LoVo (cell line): ENCODE measurements around the gene LRSAM1.

Experiments
- DNase-seq: peaks from one replicate; pipeline ENCODE4 v3.0.0-alpha.2; 2016; ENCODE audit warnings: low spot score

The LRSAM1 gene

DNA sequence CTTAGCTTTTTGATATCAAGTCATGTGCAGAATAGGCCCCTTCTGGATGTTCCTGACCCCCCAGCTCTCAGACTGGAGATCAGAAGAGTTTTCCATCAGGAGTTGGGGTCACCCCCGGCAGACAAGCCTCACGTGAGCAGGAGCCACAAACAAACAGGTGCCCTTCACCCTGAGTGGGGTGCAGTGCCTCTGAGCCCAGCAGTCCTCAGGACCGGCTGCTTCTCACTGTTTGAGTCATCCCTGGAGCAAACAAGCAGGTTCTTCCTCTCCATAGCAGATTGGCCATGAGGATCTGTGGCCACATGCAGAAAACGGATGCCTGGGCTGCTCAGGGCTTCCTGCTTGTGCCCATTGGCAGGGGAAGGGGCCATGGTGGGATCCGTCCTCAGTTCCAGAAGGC, 47.0 kb downstream of the LRSAM1 start:
- no peak for DNase-seq

DNA sequence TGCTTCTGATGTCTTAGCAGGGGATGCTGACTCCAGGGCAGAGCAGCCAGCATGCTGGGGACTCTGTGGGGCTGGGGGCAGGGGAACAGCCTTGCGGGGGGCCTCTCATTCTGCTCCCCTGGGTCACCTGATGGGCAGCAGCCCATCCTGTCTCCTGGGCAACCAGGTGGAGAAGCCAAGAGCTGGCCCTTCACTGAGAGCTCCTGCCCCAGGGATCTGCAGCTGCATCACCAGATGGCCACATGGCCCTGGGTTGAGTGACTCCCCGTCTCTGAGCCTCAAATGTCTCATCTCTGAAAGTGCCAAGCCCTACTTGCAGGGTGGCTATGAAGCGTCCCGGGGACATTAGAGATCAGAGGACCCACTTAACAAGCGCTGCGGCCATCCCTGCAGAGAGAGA, 49.1 kb downstream of the LRSAM1 start:
- DNase-seq, result no peak

DNA sequence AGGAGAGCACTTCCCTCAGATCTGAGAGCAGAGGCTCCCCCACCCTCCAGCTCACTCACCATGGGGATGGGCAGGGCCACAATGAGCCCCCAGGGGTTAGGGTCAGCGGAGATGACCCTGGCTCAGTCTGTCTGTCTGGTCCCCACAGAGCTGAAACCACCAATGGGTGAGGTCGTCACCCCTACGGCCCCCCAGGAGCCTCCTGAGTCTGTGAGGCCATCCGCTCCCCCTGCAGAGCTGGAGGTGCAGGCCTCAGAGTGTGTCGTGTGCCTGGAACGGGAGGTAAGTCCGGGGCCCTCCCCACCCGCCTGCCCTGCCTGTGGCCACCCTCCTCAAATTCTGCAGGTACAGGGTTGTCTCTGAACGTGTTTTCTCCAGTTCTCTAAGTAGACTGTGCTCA, 49.6 kb downstream of the LRSAM1 start:
- no peak for DNase-seq

DNA sequence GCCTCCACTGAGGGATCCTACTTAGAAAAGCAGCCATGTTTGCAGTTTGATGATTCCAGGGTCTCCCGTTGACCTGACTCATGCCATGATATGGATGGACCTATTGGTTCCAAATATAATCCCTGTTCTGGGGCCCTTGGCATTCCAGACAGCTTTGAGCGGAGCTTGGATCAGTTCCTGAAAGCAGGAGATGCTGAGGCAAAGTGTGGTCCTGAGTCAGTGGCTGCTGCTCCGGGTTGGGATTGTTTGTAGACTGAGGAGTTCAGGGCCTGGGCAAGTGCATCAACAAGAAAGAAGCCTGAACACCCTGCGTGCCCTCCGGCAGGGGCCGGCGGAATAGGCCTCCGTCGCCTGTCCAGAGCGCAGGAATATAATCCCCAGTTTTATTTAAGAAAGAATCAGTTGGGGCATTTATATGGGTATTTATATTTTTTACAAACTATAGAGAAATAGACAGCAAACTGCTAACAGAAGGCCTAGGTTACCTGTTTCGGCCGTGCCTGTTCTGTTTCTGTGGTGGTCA, 50.6 kb downstream of the LRSAM1 start:
- no peak for DNase-seq

DNA sequence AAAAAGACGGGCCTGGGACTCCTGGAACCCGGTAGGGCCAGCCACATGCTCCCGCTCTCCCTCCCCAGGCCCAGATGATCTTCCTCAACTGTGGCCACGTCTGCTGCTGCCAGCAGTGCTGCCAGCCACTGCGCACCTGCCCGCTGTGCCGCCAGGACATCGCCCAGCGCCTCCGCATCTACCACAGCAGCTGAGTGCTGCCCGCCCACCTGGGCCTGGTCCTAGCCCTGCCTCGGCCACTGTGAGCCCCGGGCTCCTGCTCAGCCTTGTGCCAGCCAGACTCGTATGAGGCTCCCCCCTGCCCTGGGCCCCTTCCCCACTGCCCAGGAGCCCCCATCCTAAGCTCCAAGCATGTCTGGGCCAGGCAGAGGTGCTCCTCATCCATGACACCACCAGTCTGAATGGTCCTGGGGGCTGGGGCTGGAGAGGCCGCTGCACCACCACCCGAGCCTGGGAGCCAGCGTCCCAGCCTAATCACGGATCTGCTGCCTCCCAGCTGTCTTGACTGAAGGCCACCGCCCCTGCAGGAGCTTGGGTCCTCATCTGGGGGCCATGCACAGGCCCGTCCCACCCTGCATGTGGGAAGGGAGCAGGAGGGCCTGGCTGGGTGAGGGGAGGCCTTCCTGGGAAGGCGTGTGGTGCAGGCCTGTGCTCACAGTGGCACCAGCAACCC, 51.5 kb downstream of the LRSAM1 start:
- no peak for DNase-seq

DNA sequence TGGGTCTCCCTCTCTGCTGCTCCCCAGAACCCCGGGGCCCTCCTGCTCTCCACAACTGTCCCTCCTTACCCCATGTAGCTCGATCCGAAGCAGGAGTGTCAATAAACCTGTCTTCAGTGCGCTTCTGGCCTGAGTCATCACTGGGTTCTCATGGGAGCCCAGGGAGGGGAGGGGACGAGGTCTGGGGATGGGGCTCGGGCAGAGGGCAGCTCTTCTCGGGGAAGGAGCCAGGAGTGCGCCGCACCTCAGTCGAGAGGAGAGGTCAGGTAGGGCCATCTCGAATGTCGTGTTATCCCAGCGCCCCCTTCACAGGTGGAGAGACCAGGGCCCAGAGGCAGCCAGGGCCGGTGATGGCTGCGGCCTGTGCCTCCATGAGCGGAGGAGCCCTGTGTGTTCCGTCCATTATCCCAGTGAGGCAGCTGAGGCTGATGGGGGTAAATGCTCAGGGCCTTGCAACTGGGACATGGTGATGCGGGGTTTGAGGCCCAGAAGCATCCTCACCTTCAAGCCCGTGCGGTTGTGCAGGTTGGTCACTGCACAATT, 52.1 kb downstream of the LRSAM1 start:
- DNase-seq, result no peak

DNA sequence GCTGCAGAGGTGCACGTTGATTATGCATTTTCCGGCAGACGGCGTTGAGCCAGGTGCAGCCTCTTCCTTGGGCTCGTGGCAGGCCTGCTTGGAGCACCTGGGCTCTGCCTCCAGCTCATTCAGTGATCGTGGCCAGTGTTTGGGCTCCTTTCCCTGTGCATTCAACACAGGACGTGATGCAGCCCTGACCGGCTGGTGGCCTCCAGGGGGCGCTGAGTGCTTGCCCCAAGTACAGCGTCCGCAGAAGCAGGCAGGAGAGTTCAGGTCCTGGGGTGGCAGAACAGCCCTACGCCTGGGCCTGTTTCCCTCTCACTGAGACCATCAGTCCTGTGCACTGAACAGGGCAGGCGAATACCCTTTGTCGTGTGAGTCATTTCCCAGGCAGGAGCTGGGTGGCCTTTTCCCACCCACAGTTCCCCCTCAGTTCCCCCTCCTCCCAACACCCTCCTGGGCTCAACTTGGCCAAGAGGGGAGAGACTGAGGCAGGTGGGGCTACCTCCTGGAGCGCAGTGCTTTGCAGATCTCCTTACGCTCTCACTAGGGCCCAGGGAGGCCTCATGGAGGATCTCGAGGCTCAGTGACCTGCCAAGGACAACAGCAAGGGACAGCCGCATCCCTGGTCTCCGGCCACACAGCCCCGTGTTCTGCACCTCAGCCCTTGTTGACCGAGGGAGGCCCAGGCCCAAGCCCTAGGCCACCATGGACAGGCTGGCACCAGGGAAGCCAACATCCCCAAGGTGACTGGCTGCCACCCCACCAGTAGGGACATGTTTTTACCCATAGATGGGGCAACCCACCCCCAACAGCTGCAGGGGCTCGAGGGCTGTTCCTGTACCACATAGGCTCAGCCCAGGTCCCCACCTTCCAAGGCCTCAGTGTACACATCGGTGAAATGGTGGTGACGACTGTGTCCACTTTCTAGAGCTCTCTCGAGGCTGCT, 52.9 kb downstream of the LRSAM1 start:
- DNase-seq, result peak; percentile 65

DNA sequence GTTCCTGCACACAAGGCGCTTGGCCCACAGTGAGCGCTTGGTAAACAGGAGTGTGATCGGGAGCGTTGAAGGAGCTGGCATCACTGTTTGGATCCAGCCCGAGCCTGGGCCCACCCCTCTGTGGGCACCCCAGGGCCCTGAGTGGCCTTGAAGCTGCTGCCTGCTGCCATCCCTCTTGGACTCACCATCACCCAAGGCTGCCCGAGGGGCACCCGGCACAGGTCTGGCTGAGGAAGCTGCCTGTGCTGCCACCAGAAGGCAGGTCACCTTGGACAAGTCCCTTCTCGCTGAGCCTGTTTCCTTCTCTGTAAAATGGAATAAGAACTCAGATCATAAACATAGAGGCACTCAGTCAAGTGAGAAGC, 53.6 kb downstream of the LRSAM1 start:
- DNase-seq, result no peak

DNA sequence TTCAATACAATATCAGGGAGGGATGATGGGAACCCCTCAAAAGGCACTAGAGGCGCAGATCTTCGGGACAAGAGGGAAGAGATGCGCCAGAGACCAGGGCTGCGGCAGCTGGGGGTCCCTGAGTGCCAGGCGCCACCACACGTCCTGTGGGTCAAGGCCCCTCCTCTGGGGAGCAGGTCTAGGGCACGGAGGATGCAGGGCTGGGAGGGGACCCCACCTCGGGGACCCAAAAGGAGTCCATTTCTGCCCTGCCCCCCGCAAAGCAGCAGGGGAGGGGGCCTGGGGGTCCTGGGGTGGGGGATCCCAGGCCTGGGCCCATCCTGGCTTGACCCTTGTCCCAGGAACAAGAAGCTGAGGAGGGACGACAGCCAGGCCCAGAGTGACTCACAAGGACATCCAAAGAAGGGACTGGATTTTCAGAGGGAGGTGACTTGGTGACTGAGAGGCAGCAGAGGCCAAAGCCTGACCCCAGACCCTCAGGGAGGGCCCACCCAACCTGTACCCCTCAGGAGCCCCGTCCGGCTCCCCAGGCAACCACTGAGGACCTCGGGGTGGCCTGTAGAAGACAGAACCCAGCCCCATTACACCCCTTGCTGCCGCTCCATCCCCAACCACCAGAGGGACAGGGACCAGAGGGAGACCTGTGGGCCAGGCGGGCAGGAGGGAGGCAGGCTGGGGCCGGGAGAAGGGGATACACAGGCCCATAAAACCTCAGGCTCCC, 54.2 kb downstream of the LRSAM1 start:
- DNase-seq, result no peak

DNA sequence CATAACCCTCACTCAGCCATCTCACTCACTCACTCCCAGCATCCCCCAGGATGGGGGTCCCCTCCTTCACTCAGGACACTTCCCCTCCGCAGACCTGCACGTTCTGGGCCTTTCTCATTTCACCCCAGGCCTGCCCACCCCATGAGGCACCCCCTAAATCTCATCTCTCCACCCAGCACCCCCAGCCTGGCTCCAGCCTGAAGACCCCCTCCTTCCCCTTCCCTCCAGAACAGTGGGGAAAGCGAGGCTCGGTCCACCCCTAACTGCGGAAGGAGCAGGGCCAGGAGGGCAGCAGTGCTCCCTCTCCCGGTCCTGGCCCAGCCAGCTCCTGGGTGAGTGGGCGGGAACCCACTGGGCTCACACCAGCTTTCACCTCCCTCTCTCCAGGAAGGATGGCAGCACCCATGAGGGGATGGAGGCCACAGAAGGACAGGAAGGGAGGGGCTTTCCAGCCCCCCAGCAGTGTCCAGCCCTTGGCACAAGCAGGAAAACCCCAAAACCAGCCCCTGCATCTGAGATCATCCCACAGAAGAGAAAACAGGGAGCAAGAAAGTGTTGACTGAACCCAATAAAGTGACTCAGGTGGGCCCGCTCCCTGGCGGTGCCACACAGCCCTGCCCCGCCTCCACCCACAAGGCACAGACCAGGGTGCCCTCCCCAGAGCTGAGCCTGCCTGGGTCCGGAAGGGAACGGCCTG, 55.0 kb downstream of the LRSAM1 start:
- no peak for DNase-seq

DNA sequence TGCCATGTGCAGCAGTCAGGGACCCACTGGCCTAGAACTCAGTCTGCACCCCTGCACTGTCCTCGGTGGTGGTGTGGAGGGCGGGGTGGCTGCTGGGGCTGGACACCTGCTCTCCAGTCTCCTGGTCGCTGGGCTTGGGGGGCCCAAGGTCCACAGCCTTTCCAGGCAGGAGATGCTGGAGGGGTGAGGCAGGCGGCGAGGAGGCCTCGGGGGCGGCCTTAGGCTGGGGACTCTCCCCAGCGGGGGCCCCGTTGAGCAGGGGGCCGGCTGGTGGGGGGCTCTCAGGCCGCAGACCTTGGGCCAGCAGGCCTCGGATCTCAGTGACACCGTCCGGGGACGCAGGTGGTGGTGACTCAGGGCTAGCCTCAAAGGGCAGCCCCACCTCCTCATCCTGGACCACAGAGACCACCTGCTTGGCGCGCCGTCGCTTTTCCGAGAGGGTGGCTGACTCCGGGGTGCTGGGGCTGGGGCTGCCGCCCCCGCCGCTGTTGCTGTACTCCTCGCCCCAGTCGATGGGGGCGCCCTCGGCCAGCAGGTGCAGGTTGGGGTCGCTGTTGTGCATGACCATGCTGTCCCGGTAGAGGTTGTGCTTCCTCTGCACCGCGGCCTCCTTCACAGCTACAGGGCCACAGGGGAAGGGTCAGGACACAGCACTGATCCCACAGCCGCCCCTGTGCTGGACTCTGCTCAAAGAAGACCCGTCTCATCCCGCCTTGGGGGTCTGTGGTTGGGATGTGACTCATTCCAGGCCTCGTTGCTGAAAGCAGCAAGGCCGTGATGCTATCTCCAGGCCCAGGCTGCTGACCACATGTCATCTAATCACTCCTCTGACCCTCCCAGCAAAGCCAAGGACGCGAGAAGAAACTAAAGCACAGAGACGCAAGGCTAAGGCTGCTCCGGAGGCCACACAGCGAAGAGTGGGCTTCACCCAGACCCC, 55.8 kb downstream of the LRSAM1 start:
- no peak for DNase-seq

DNA sequence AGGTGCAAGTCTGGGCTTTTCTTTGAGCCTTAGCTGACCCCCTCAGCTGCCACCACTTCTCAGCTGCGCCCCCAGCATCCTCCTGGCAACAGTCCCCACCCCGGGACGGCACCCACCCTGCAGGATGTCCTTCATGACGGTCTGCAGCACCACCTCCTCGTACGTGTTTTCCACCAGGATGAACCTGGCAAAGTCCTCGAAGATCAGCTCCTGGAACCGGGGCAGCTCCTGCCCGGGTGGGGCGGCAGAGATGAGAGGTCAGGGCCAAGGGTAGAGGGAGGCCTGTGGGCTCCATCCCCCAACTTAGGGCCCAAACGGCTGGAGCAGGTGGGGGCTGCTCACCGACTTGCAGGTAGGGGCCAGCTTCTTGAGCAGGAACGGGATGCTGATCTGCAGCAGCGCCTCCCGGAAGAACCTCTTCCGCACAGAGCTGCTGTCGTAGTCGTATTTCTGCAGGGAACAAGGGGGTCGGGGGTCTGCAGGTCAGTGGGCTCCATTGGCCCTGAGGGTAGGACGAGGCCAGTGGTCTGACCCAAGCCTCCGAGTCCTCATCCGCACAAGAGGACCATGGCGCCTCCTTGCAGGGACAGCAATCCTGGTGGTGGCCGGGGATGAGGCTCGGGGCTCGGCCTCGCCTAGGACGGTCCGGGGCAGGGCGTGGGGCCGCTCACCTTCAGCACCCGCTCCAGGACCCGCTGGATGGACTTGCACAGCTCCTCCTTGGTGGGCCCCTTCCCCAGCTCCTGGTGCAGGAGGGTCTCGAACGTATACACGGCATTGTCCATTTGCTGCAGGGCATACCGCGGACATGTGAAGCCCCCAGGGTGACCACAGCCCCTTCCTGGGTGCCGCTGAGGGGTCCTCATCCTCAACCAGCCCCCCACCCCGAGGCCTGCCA, 56.7 kb downstream of the LRSAM1 start:
- DNase-seq, result no peak

DNA sequence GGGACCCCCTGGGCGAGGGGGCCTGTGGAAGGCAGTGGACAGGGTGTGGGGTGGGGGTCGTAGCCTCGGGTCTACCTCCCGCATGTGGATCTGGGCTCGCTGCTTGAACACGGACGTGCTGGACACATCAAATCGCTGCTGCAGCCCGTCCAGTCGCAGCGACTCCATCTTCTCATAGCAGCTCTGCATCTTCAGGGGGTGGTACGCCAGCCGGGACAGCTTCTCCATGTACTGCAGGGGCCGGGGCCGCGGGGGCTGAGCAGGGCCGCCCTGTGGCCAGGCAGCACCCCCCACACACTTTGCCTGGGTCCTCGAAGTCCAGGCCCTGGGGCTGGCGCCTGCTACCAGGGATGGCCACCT, 57.6 kb downstream of the LRSAM1 start:
- no peak for DNase-seq

DNA sequence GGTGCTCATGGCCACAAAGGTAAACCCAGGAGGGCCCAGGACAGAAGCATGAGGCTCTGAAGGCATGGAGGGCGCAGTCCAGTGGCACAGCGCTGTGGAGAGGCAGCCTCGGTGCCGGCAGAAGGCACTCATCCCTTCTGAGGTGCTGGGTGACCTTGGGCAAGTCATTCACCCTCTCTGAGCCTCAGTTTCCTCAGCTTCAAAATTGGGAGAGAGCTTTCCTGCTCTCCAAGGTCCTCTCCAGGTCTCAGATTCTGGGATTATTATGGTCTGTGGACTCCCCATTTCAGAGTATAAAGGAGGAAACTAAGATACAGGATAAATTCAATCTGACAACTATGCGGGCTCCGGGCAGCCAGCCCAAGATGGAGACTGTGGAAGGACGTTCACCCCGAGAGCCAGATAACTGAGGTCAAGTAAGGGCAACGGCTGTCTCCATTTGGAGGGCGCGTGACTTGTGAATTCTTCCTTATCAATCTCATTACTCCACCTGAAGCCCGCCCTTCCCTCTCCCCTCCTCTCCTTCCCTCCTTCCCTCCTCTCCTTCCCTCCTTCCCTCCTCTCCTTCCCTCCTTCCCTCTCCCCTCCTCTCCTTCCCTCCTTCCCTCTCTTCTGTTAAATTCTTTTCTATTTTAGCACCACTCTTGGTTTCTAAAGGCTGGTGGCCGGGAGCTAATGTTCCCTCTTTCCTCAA, 58.1 kb downstream of the LRSAM1 start:
- DNase-seq, result no peak

DNA sequence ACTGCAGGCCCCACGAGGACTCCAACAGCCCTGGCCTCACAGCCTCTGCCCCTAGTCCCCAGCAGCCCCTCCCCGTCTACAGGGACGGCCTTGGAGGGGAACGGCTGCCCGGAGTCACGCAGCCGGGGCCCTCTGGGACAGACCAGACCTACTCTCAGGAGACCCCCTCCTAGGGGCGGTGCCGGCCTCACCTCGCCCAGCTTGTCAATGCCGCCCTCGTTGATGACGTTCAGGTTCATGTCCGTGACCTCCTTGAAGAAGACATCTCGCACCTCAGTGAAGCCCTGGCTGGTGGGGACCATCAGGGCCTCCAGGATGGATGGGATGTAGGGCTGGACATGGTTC, 58.6 kb downstream of the LRSAM1 start:
- DNase-seq, result no peak

DNA sequence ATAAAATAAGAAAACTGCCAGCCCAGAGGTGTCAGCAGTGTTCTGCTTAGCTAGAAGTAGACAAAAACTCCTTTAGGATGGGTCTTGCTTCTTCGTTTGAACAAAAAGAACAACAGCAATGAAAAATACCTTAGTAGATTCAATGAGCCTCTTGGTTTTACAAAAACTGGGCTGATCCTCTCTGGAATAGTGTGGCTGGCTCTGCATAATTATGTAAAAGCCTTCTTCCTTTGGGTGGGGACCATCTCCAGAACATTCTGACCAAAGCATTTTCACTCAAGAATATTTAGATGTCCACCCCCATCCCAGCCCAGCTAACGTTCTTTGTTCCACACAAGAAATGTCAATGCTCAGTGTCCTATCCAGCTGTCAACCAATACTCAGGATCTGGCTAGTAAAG, 63.2 kb downstream of the LRSAM1 start:
- DNase-seq, result no peak

DNA sequence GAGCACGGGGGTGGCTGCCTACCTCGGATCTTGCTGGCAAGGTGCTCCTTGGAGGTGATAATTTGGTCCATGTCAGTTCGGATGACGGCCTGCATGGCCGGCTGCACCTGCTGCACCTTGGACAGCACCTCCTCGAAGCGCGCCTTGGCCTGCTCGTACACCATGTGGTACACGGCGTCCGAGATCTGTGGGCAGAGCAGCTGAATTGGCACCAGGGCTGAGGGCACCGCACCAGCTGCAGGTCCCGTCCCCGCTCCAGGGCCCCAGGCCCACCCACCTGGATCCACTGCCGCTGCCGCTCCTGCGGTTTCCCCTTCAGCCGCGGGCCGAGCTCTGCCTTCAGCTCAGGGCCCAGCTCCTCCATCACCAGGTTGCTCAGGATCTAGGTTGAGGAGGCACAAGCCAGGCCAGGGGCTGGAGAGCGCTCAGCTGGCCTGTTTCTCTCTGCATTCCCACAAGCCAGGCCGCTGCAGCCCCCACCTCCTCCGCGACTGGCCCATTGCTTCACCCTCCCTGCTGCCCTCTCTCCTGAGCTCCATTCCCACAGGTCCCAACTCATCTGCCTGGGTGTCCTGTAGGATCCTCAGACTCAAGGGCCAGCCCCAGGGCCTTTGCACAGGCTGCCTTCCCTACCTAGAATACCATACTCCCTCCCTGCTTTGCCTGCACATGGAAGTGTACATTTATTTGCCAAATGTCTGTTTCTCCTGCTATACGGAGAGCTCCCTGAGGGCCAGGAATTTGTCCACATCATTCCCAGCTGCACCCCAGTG, 65.7 kb downstream of the LRSAM1 start:
- DNase-seq, result no peak

DNA sequence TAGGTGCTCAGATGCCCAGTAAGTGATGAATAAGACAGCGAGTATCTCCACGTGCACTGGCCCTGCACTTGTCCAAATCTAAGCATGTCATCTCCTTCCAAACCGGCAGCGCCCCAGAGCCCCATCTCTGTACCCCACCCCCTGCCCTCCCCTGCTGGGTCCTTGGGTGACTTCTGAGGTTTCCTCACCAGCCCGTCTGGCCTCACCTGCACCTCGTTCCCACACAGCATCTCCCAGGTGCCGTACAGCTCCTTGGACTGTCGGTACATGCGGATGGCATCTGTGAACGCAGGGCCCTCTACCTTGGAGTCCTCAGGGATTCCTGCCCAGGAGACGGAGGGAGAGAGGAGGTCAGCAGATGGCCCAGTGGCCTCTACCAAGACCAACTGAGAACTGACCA, 66.3 kb downstream of the LRSAM1 start:
- DNase-seq, result no peak
